Measurements from ENCODE around the gene CTRB1. TPM values are rescaled to one million over a fixed set of nuclear protein-coding genes. Genes with fewer than 3 reads are reported as not detected.

CTRB1 gene
- total and polyA plus RNA-seq, 2 of the 13 experiments (the other 11 are each of a cell fraction or from before 2014, with no cell fraction given) = not detected

GRCh38 chr16:75251280-75252048 lies 32.7 kb downstream of the CTRB1 start, which contains the start of gene BCAR1 (continued):
- TF ChIP-seq HNRNPLL (IDR thresholded peaks at IDR 0.05; ENCODE audit: low read depth, low read length, poor library complexity, severe bottlenecking) (peak; percentile 59), SIN3B (IDR thresholded peaks at IDR 0.05; ENCODE audit: low read length) (no peak), RORA (CRISPR knock-in tag; IDR thresholded peaks at IDR 0.05) (no peak), MTF1 (CRISPR knock-in tag; IDR thresholded peaks at IDR 0.05) (no peak), ZBTB14 (CRISPR knock-in tag; IDR thresholded peaks at IDR 0.05) (peak; percentile 79), ZNF432 (CRISPR knock-in tag; IDR thresholded peaks at IDR 0.05; ENCODE audit: borderline replicate concordance) (no peak), ZNF724P (CRISPR knock-in tag; IDR thresholded peaks at IDR 0.05; ENCODE audit: borderline replicate concordance) (no peak), ARNTL (CRISPR knock-in tag; IDR thresholded peaks at IDR 0.05) (no peak), ZNF569 (CRISPR knock-in tag; IDR thresholded peaks at IDR 0.05; ENCODE audit: borderline replicate concordance) (no peak), KLF15 (CRISPR knock-in tag; IDR thresholded peaks at IDR 0.05; ENCODE audit: borderline replicate concordance) (peak; percentile 48; the same call in 1 of the 2 replicates), SPEN (CRISPR knock-in tag; IDR thresholded peaks at IDR 0.05; ENCODE audit: low read depth) (no peak; the same call in 1 of the 2 replicates), ZNF33B (CRISPR knock-in tag; IDR thresholded peaks at IDR 0.05) (no peak), HBP1 (CRISPR knock-in tag; IDR thresholded peaks at IDR 0.05; ENCODE audit: low read depth) (peak; percentile 77), SMAD1 (CRISPR knock-in tag; IDR thresholded peaks at IDR 0.05; ENCODE audit: borderline replicate concordance, low read depth) (0 out of 2 replicates have a peak, but pooled peaks have one; percentile 46), PITX1 (CRISPR knock-in tag; IDR thresholded peaks at IDR 0.05) (no peak), ZNF598 (CRISPR knock-in tag; IDR thresholded peaks at IDR 0.05; ENCODE audit: borderline replicate concordance) (no peak), JUNB (CRISPR knock-in tag; IDR thresholded peaks at IDR 0.05; ENCODE audit: borderline replicate concordance) (no peak), ZNF501 (CRISPR knock-in tag; IDR thresholded peaks at IDR 0.05) (no peak), MAX (IDR thresholded peaks at IDR 0.05) (peak; percentile 83)
- TF ChIP-seq, protein P1, sequence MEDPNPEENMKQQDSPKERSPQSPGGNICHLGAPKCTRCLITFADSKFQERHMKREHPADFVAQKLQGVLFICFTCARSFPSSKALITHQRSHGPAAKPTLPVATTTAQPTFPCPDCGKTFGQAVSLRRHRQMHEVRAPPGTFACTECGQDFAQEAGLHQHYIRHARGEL (CRISPR knock-in tag; IDR thresholded peaks at IDR 0.05) = no peak
- TF ChIP-seq, protein P2, sequence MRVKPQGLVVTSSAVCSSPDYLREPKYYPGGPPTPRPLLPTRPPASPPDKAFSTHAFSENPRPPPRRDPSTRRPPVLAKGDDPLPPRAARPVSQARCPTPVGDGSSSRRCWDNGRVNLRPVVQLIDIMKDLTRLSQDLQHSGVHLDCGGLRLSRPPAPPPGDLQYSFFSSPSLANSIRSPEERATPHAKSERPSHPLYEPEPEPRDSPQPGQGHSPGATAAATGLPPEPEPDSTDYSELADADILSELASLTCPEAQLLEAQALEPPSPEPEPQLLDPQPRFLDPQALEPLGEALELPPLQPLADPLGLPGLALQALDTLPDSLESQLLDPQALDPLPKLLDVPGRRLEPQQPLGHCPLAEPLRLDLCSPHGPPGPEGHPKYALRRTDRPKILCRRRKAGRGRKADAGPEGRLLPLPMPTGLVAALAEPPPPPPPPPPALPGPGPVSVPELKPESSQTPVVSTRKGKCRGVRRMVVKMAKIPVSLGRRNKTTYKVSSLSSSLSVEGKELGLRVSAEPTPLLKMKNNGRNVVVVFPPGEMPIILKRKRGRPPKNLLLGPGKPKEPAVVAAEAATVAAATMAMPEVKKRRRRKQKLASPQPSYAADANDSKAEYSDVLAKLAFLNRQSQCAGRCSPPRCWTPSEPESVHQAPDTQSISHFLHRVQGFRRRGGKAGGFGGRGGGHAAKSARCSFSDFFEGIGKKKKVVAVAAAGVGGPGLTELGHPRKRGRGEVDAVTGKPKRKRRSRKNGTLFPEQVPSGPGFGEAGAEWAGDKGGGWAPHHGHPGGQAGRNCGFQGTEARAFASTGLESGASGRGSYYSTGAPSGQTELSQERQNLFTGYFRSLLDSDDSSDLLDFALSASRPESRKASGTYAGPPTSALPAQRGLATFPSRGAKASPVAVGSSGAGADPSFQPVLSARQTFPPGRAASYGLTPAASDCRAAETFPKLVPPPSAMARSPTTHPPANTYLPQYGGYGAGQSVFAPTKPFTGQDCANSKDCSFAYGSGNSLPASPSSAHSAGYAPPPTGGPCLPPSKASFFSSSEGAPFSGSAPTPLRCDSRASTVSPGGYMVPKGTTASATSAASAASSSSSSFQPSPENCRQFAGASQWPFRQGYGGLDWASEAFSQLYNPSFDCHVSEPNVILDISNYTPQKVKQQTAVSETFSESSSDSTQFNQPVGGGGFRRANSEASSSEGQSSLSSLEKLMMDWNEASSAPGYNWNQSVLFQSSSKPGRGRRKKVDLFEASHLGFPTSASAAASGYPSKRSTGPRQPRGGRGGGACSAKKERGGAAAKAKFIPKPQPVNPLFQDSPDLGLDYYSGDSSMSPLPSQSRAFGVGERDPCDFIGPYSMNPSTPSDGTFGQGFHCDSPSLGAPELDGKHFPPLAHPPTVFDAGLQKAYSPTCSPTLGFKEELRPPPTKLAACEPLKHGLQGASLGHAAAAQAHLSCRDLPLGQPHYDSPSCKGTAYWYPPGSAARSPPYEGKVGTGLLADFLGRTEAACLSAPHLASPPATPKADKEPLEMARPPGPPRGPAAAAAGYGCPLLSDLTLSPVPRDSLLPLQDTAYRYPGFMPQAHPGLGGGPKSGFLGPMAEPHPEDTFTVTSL (CRISPR knock-in tag; IDR thresholded peaks at IDR 0.05; ENCODE audit: borderline replicate concordance) = no peak; the same call in 1 of the 2 replicates
